Stimulated activated CD4-positive, alpha-beta T cell treated with anti-CD3 and anti-CD28 coated beads, Interleukin-12 subunit alpha, Interleukin-12 subunit beta, amount 100 ng/mL, for 24 hours (primary cell): ENCODE data around the gene AUTS2.

ENCODE experiments used
- DNase-seq, 2 experiments: peaks; one replicate each; pipeline ENCODE4 v3.0.0-alpha.2; 2020; ENCODE audit warnings: low read depth in 2 of 2

AUTS2 gene

DNA sequence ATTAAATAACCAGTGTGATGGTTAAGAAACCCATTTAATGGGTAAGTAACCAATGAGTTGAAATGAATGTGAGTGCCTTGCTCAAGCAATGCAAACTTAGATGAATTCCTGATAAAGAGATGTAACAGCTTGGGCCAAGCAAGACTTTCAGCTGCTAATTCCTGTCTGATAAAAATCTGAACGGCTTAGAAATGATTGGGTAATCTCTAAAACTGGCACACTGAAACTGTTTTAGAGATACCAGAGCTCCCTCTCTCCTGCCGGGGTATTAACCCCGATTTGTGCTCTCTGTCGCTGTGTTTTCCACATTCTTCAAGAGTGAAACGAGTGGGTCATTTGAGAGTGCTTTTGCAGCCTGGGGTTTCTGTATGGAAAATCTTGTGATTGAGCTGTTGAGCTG is 998.8 kb downstream of the AUTS2 start:
- DNase-seq: no peak

DNA sequence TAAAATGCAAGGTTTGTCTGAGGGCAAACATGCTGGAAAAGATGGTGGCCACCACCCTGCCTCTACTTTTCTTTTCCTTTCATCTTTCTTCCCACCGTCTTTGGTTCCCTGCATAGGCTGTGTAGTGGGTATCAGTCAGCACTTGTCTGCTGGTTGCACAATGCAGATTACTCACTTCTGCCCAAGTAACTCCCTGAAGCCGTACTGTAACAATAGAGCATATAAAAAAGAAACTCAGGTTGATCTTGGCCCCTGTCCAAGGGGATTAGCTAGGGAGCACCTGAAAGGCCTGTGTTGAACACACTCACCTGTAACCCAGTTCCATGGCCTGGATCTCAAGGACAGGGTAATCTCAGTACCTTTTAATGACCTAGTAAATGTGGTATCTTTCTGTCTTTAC is 1000.7 kb downstream of the AUTS2 start:
- DNase-seq: no peak

DNA sequence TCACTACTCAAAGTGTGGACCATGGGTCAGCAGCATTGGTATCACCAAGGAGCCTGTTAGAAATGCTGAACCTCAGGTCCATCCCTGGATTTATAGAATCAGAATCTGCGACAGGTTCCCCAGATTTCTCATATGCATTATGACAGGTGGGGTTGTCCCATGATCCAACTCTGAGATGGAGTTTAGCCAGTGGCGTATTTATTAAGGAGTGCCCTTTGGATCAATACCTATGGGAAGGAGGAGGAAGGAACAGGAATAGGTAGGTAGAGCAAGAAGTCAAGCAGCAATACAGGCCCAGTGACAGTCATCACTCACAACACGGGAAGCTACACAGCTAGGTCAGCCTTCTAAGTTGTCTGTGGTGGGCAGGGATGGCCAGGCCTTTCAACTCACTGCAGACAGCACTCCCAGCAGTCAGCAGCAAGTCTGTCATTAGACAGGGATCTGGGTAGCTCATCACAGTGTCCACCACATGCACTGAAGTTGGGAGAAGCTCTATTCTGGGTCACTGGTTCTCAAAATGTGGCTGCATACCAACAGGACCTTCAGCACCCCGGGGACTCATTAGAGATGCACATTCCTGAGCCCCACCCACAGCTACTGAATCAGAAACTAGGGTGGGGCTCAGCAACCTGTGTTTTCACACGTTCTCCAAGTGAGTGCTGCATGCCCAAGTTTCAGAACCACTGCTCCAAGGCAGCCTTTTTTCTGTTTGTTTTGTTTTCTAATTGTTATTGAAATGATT is 1001.3 kb downstream of the AUTS2 start:
- DNase-seq: no peak

DNA sequence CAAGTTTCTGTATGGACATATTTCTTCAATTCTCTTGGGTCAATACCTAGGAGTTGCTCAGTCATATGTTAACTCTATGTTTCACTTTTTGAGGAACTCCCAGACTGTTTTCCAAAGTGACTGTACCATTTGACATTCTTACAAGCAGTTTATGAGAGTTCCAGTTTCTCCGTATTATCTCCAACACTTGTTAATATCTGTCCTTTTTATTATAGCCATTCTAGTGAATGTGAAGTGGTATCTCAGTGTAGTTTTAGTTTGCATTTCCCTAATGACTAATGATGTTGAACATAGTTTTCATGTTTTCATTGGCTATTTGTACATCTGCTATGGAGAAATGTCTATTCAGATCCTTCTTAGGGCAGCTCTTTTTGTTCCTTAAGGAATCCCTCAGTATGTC is 1002.7 kb downstream of the AUTS2 start:
- no peak for DNase-seq

DNA sequence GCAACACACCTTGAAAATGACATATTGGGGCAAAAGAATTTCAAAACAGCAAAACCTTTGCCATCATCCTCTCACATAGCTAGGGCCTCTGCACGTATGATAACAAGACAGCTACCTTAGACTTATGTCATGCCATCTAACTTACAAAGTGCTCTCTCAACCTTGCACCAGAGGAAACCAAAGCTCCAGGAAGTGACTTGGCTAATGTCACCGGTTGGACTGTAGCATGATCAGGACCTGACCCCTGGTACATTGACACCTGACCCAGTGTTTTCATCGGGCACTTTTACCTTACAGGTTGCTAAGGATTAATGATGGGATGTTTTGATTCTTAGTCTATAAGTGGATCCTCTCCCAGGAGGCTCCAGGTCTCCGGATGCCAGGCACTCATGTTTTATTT is 1003.8 kb downstream of the AUTS2 start:
- DNase-seq: no peak

DNA sequence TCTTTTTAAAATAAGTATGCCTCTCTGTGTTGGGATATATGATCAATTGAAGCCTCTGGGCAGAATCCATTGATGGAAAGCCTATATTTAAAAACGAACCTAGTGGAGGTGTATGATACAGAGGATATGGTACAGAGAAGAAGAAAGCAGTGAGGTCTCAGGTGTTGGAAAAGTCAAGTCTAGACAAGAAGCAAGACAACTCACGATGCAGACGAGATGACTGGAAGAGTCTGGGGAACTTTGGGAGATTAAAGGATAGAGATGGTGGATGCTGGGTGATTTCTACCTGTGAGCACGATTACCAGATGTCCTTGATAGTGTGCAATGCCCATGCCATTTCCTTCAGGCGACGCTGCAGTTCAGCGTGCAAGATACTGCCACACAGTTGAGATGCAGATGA is 1009.0 kb downstream of the AUTS2 start:
- DNase-seq: no peak

DNA sequence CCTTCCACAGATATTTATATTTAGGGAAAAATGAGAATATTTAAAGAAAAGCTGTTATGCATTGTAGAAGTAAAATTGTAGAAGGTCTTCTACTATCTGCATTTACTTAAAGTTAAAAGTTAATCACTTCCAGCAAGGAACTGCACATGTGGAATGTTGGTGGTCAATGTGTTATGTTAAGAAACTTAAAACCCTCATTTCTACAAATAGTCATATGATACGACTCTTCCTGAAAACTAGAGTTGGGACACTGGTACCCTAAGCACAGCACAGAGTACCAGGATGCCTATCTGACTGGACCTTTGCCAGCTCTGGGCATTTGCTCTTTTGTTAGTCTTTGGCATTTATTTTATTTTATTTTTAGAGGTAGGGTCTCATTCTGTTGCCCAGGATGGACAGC is 1009.5 kb downstream of the AUTS2 start:
- no peak for DNase-seq

DNA sequence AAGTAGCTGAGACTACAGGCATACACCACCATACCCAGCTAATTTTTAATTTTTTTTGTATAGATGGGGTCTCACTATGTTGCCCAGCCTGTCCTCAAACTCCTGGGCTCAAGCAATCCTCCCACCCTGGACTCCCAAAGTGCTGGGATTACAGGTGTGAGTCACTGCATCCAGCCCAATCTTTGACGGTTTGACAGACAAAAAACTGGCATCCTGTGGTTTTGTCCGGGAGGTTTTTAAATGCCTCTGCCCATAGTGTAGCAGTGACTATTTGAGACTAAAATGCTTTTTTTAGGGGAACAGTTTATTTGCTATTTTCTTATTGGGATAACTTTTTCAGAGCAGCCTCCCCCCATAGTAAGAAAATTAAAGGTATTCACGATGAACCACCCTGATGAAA is 1010.0 kb downstream of the AUTS2 start:
- DNase-seq: no peak

DNA sequence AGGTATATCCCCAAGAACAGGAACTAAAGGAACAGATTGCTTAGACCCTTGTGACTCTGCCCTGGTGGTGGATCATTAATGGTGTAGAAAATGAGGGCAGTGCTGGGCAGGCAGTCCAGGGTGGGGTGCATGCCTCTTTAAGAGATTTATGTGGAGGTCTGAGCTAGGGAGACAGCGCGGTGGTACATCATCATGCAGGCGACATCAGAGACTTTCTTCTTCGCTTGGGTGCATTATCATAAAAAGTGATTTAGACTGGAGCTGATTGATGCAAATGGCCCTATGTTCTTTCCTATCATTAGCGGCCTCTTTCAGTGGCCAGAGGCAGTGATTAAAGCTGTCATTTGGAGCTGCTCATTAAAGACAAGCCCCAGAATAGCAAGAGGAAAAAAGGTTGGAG is 1014.5 kb downstream of the AUTS2 start:
- DNase-seq: no peak

DNA sequence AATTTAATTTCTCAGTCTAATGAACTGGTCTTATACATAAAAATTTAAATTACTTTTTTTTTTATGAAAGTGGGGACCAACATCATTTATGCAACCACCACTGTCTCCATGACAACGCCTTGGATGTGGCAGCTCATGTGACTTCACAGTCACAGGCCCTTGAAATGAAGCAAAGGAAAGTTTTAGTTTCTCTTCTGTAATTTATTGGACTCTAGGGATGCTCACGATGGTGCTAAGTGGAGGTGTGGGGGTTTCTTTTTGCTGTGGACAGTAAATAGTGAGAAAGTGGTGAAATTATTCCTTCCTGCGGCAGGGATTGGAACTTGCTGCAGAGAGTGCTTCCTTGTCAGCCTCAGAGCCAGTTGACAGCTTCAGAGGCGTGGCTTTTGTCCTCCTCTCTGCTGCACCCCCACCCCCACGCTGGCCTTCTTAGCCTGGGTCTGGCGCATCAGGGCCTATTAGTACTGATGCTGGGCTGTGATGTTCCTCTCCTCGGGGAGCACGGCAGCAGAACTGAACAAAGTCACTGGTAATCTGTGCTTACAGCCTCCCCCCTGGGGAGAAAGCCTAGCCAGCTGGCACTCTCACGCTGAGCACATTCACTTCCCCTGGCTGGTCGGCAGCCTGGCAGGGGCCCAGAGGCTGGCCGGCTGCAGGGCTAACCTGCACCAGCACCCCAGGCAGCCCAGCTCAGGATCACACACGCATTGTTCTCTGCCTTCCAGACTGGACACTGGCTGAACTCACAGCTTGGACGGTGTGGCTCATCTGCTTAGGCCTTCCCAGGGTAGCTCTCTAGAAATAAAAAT is 1016.2 kb downstream of the AUTS2 start:
- no peak for DNase-seq

DNA sequence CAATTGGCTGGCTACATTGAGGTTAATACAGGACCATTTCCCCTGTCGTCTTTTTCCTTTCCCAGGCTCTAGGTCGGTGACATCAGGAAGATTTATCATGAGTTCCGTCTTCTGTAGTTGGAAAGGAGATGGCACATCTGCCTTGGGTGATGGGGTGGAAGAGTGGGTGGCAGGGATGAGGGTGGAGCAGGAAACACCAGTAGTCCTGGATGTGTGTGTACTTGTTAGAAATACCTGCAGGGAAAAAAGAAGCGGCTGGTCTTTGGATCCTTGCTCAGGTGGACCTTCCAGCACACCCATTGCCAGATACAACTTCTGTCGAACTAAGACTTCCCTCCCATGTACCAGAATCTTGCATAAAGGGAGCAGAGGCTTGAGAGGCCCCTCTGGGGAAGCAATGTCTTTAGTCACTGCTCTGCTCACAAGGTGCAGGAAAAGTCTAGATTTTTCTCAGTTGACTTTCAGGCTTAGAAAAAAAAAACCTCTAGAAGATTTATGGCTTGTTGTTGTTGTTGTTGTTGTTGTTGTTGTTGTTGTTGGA is 1016.9 kb downstream of the AUTS2 start:
- no peak for DNase-seq

DNA sequence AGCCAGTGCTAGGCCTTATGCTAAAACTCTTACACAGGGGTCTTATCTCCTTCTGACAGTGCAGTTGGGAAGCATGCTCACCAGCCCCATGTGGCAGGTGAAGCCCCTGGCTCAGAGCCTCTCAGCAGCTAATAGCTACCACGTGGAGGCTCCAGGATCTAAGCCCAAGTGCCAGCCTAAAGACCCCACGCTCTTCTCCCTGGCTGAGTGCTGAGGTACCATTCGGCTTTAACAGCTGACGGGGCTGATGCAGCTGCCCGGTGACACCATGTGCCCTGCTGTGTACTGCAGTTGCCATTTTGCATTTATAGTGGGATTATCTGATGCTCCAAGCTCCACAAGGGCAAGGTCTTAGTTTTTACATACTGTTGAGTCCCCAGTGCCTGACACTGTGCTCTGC is 1017.9 kb downstream of the AUTS2 start:
- no peak for DNase-seq

DNA sequence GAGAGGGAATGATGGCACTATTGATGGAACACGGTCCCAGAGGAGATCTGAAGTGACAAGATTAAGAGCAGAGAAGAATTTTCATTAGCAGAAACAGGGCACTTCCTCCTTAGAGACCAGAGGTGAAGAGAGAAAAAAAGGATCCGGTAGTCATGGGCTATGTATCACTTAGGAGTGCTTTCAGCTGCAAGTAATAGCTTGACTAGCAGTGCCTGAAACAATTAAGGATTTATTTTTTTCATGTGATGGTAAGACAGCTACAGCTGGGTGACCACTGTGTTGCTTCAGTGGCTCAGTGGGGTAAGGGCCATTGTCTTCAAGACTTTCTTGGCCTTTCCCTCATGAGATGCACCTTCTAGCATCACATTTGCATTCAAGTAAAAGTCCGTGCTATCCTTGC is 1018.5 kb downstream of the AUTS2 start:
- DNase-seq: no peak

DNA sequence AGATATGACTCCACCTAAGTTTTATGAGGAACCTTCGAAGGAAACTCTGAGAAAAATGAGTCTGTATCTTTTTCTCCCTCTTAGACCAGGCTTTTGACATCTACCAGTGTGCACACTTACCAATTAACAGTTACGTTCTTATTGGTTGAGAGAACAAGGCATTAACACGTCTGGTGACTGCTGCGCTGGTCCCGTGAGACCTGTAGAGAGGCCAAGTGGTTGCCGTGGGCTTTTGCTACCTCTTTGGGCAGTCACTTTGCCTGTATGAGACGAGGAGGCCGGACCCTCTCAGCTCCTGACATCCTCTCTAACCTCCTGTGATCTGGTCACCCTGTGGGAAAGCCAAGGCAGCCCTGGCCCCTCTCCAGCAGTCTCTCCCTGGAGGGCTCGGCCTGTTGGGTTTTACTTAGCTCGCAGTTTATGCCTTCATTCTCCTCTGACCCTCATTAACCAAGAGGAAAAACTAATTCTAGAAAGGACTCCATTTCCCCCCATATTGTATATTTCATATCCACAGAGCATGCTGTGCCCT is 1019.8 kb downstream of the AUTS2 start:
- DNase-seq: no peak

DNA sequence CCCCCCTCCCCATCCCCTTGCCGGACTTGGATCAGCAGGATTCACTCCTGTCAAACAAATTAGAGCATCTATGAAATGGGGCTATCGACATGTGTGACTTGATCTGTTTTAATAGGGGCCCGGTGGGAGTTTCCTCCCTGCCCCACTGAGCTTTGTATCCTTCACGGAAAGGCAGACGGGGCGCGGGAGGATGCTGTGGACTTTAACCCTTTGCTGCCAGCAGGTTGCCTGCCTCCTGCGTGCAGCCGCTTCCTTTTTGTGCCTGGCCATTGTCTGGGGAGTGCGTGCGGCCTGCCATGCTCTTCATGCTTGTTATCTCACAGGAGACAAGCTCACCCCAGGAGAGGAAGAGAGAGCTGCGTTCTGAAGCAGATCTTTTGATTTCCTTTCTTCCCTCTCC is 1020.9 kb downstream of the AUTS2 start:
- DNase-seq: no peak

DNA sequence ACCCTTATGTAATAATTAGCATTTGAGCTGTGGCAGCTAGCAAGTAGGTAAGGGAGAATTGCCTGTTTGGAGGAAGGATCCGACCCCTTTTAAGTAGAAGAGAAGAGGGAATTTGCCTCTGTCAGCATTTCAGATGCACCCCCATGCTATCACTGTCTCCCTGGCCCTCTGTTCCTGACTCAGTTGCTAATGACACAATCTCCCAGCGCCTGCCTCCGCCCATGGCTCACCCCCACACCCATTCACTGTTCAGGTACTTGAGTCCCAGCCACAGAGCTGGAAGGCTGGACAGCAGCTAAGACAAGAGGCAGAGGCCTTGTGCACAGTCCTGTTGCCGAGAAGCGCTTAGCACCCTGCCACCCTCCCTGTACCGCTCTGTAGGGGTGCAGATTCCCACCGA is 1021.4 kb downstream of the AUTS2 start:
- DNase-seq: no peak

DNA sequence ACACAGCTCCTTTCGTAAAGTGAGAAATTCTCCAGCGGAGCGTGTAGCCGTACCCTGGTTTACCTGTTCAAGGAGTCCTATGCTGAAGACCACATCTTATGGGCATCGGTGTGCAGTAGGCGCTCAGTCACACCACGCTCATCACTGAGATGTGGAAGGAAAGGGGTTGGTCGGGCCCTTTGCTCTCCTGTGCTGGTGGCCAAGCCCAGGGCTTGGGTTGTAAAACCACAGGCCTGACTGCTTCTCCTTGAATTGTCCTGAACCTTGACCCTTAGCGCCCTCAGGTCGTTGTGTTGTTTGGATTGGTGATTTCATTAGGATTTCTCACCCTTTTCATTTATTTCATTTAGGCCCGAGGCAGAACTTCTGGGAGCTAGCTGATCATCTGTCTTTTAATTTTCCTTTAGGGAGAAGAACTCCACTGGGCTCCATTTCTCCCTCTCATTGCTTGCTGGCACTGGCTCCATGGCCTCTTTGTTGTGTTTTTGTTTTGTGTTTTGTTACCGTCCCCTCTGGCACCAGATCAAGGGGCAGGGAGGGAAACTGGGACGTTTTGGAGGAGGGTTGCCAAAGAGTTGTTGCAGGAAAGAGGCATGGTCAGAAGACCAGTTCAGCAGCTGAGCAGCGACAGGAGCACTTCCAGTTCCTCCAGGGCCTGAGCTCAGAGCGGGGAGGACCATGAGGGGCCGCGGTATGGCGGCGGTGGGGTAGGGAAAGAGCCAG is 1022.2 kb downstream of the AUTS2 start:
- DNase-seq: no peak

DNA sequence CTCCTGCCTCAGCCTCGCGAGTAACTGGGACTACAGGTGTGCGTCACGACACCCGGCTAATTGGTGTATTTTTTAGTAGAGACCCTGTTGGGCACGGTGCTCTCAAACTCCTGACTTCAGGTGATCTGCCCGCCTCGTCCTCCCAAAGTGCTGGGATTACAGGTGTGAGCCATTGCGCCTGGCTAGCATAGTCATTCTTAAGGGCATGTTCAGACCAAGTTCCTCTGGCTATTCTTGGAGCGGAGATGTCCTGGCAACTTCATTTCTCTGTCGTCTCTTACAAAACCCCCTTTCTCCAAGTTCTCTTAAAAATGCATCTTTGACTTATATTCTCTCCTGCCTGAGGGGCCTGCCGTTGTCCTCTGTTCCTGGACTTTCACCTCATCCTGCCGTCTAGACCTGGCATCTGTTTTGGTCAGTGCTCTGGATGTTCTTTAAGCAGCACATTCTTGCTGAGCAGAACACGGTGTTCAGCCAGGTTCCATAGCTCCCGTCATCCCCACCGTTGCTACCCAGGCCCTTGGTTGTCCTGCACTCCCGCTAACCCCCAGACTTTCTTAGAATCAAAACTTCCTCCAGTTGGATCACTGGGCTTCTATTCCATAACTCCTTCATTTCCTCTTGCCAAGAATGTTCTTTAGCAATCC is 1023.8 kb downstream of the AUTS2 start:
- no peak for DNase-seq

DNA sequence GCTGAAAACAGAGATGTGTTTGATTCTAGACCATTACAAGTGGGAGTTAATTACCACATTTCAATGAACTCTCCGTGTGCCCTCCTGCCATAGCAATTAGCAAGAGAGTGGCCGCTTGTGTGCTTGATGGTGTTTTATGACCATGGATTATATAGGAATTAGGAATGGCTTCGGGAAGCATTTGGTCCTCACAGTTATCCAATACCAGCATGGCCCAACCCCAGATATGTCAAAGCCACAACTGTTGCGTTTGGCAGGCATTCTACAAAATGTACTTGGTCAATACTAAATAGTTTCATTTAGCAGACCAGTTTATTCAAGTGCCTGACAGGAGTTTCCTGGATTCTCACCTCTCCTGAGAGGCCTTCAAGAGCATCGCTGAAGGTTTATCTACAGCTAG is 1024.7 kb downstream of the AUTS2 start:
- no peak for DNase-seq

DNA sequence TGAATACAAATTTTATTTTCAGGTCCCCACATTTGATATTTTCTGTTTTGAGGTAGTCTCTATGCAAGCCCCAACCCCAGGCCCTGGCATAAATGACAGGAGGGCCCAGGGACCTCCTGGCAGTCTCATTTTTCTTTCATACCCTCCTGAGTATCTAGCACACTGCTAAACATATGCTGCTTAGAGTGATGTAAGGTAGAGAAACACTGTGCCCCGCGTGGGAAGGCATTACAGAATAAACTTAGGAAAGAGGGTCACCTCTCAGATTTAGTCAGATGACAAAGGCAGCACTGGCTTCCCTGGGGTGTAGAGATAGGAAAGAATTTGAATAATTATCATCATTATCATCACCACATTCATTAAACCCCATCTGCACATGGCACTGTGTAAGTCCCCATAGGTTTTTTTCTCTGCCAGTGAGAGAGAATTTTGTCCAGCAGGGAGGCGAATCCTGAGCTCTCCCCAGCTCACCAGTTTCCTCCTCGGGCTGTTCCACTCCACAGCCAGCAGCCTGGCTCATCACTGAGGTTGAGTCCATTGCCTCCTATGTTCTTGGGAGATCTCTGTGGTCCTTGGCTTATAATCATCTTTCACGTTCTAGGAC is 1026.3 kb downstream of the AUTS2 start:
- DNase-seq: no peak

DNA sequence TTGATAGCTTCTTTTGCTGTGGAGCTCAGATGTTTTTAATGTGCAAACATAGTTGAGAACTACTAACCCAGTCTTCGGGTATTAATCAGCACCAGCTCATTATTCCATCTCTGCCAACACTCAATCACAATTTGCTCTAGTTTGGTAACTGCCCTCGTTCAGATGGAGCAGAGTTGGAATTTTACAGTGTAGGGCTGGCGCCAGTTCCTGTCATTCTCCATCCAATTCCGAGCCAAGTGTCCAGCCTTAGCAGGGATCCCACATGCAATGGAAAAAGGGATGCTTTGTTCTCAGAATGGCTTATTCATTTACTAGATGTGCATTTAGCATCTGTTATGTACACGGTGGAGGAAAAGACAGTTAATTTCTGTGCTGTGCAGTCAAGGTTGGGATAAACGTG is 1029.2 kb downstream of the AUTS2 start:
- DNase-seq: no peak
